Activated T-cell treated with anti-CD3 and anti-CD28 coated beads, Interleukin-2, amount 50 U/mL, for 24 hours (primary cell): Measurements from ENCODE around the gene SKP1.

Source experiments
- DNase-seq: peaks from one replicate; pipeline ENCODE4 v3.0.0-alpha.2; 2020
- H3K27ac Mint-ChIP-seq: 2 replicates; pipeline ENCODE4 v1.8.0; 2020; ENCODE audit warnings: mild to moderate bottlenecking, mixed read lengths
- H3K27me3 Mint-ChIP-seq: 2 replicates; pipeline ENCODE4 v1.8.0; 2020; ENCODE audit warnings: mixed read lengths
- H3K36me3 Mint-ChIP-seq: 2 replicates; pipeline ENCODE4 v1.8.0; 2020; ENCODE audit warnings: low read depth, mixed read lengths
- H3K4me1 Mint-ChIP-seq: 2 replicates; pipeline ENCODE4 v1.8.0; 2020; ENCODE audit warnings: low read depth, mixed read lengths
- H3K4me3 Mint-ChIP-seq: 2 replicates; pipeline ENCODE4 v1.8.0; 2020; ENCODE audit warnings: mild to moderate bottlenecking, moderate library complexity, mixed read lengths
- H3K9me3 Mint-ChIP-seq: 2 replicates; pipeline ENCODE4 v1.8.0; 2020; ENCODE audit warnings: mixed read lengths

The SKP1 gene

GRCh38 chr5:134195666-134196065 lies 18.9 kb upstream of the SKP1 start:
- H3K27me3 Mint-ChIP-seq, result no peaks in the 10 kb centered on the region
- DNase-seq, result no peak
- H3K27ac Mint-ChIP-seq, result no peak overlapping the region
- peaks cover 74% of the 10 kb centered on the region for H3K36me3 Mint-ChIP-seq
- H3K4me3 Mint-ChIP-seq, result no peak overlapping the region
- H3K9me3 Mint-ChIP-seq, result no peaks in the 10 kb centered on the region
- no peaks in the 10 kb centered on the region for H3K4me1 Mint-ChIP-seq

- peaks cover 8% of the 10 kb centered on the region for H3K36me3 Mint-ChIP-seq
- DNase-seq, result no peak
- no peaks in the 10 kb centered on the region for H3K4me1 Mint-ChIP-seq
- no peak overlapping the region for H3K4me3 Mint-ChIP-seq
- no peaks in the 10 kb centered on the region for H3K9me3 Mint-ChIP-seq
- no peak overlapping the region for H3K27ac Mint-ChIP-seq
- no peaks in the 10 kb centered on the region for H3K27me3 Mint-ChIP-seq
These were observed 12.3 kb upstream of the SKP1 start for GRCh38 chr5:134189031-134189430.

GRCh38 chr5:134188092-134188491 lies 11.3 kb upstream of the SKP1 start:
- Mint-ChIP-seq H3K27me3 (no peaks in the 10 kb centered on the region), H3K27ac (peak overlapping the region; percentile 35), H3K4me3 (no peak overlapping the region), H3K9me3 (no peaks in the 10 kb centered on the region), H3K4me1 (no peaks in the 10 kb centered on the region), H3K36me3 (peaks cover 2% of the 10 kb centered on the region)
- no peak for DNase-seq

GRCh38 chr5:134184155-134185135 lies 7.7 kb upstream of the SKP1 start:
- Mint-ChIP-seq H3K4me3 (no peak overlapping the region), H3K36me3 (no peaks in the 10 kb centered on the region), H3K9me3 (no peaks in the 10 kb centered on the region), H3K27ac (no peak overlapping the region), H3K27me3 (no peaks in the 10 kb centered on the region), H3K4me1 (no peaks in the 10 kb centered on the region)
- peak; percentile 82 for DNase-seq

GRCh38 chr5:134183481-134183880 lies 6.7 kb upstream of the SKP1 start:
- no peaks in the 10 kb centered on the region for H3K9me3 Mint-ChIP-seq
- no peak overlapping the region for H3K4me3 Mint-ChIP-seq
- no peak for DNase-seq
- no peaks in the 10 kb centered on the region for H3K36me3 Mint-ChIP-seq
- no peaks in the 10 kb centered on the region for H3K27me3 Mint-ChIP-seq
- no peak overlapping the region for H3K27ac Mint-ChIP-seq
- H3K4me1 Mint-ChIP-seq, result no peaks in the 10 kb centered on the region

GRCh38 chr5:134178096-134178419 lies 1.3 kb upstream of the SKP1 start:
- Mint-ChIP-seq H3K27ac (peak overlapping the region; percentile 98), H3K36me3 (peaks cover 27% of the 10 kb centered on the region), H3K9me3 (no peaks in the 10 kb centered on the region), H3K27me3 (no peaks in the 10 kb centered on the region), H3K4me3 (peak overlapping the region; percentile 97), H3K4me1 (peaks cover 25% of the 10 kb centered on the region)
- DNase-seq, result no peak

GRCh38 chr5:134177369-134178095 lies 782 bp upstream of the SKP1 start:
- peak overlapping the region; percentile 98 for H3K27ac Mint-ChIP-seq
- peaks cover 31% of the 10 kb centered on the region for H3K36me3 Mint-ChIP-seq
- DNase-seq, result no peak
- H3K4me3 Mint-ChIP-seq, result peak overlapping the region; percentile 97
- no peaks in the 10 kb centered on the region for H3K27me3 Mint-ChIP-seq
- no peaks in the 10 kb centered on the region for H3K9me3 Mint-ChIP-seq
- H3K4me1 Mint-ChIP-seq, result peaks cover 28% of the 10 kb centered on the region

- H3K36me3 Mint-ChIP-seq, result peaks cover 46% of the 10 kb centered on the region
- peak overlapping the region; percentile 97 for H3K4me3 Mint-ChIP-seq
- no peaks in the 10 kb centered on the region for H3K9me3 Mint-ChIP-seq
- H3K27ac Mint-ChIP-seq, result peak overlapping the region; percentile 98
- no peaks in the 10 kb centered on the region for H3K27me3 Mint-ChIP-seq
- DNase-seq, result no peak
- peaks cover 40% of the 10 kb centered on the region for H3K4me1 Mint-ChIP-seq
These were observed 734 bp downstream of the SKP1 start for GRCh38 chr5:134175921-134176510.

- no peak for DNase-seq
- Mint-ChIP-seq H3K4me1 (peaks cover 49% of the 10 kb centered on the region), H3K9me3 (no peaks in the 10 kb centered on the region), H3K4me3 (peak overlapping the region; percentile 97), H3K36me3 (peaks cover 55% of the 10 kb centered on the region), H3K27me3 (no peaks in the 10 kb centered on the region), H3K27ac (peak overlapping the region; percentile 98)
These were observed 1.6 kb downstream of the SKP1 start for GRCh38 chr5:134174841-134175839.

GRCh38 chr5:134171972-134172371 lies 4.8 kb downstream of the SKP1 start:
- peaks cover 62% of the 10 kb centered on the region for H3K4me1 Mint-ChIP-seq
- no peaks in the 10 kb centered on the region for H3K9me3 Mint-ChIP-seq
- H3K27ac Mint-ChIP-seq, result peak overlapping the region; percentile 83
- no peaks in the 10 kb centered on the region for H3K27me3 Mint-ChIP-seq
- no peak for DNase-seq
- H3K36me3 Mint-ChIP-seq, result peaks cover 83% of the 10 kb centered on the region
- H3K4me3 Mint-ChIP-seq, result no peak overlapping the region

GRCh38 chr5:134162592-134162991 lies 14.2 kb downstream of the SKP1 start:
- Mint-ChIP-seq H3K4me1 (peaks cover 54% of the 10 kb centered on the region), H3K27me3 (no peaks in the 10 kb centered on the region), H3K9me3 (peaks cover 4% of the 10 kb centered on the region), H3K27ac (no peak overlapping the region), H3K36me3 (peaks cover 91% of the 10 kb centered on the region), H3K4me3 (no peak overlapping the region)
- DNase-seq, result no peak

- H3K4me3 Mint-ChIP-seq, result no peak overlapping the region
- H3K27ac Mint-ChIP-seq, result peak overlapping the region; percentile 70
- peaks cover 4% of the 10 kb centered on the region for H3K9me3 Mint-ChIP-seq
These were observed 15.0 kb downstream of the SKP1 start for GRCh38 chr5:134161513-134162395.

GRCh38 chr5:134153657-134154056 lies 23.1 kb downstream of the SKP1 start:
- Mint-ChIP-seq H3K27me3 (no peaks in the 10 kb centered on the region), H3K27ac (peak overlapping the region; percentile 82), H3K4me3 (no peak overlapping the region), H3K36me3 (peaks cover 93% of the 10 kb centered on the region), H3K9me3 (no peaks in the 10 kb centered on the region), H3K4me1 (peaks cover 80% of the 10 kb centered on the region)
- no peak for DNase-seq

More at GRCh38 chr5:134161513-134162395, 15.0 kb downstream of the SKP1 start:
- H3K36me3 Mint-ChIP-seq, result peaks cover 91% of the 10 kb centered on the region
- DNase-seq, result no peak
- H3K4me1 Mint-ChIP-seq, result peaks cover 53% of the 10 kb centered on the region
- H3K27me3 Mint-ChIP-seq, result no peaks in the 10 kb centered on the region
